RWPE1 (cell line): Measurements from ENCODE around the gene RGS5.

ENCODE experiments used
- CTCF ChIA-PET: fragments of 350-600 bp; sonication (Branson Sonifier 250); formaldehyde crosslinking; extraction: SDS; loops from one replicate; lab custom pipeline; 2021; lab: Yijun Ruan, JAX
- POLR2A ChIA-PET: fragments of 400-600 bp; formaldehyde crosslinking; extraction: SDS; loops from one replicate; lab custom pipeline; 2020; ENCODE audit warnings: antibody characterized with exemption; ENCODE audit not compliant: low non-redundant PET; lab: Yijun Ruan, JAX
- DNase-seq: peaks from one replicate; pipeline ENCODE4 v3.0.0; 2012; ENCODE audit warnings: low spot score
- H3K27ac ChIP-seq: fragments of 450-650 bp; 2 replicates; pipeline ENCODE4 v1.5.1; 2017
- CTCF ChIP-seq: fragments of 450-650 bp; conservative IDR thresholded peaks from 2 replicates; pipeline ENCODE4 v1.5.1; 2017; ENCODE audit warnings: low read depth, mild to moderate bottlenecking

The RGS5 gene

GRCh38 chr1:163144418-163144817 lies 58.3 kb downstream of the RGS5 start:
- DNase-seq: no peak
- ChIA-PET POLR2A (no interaction called here), CTCF (no interaction called here)

GRCh38 chr1:163142152-163142551 lies 60.6 kb downstream of the RGS5 start:
- H3K27ac ChIP-seq: no peak overlapping the region
- no peak for TF ChIP-seq CTCF
- DNase-seq: no peak
- ChIA-PET CTCF (no interaction called here), POLR2A (no interaction called here)

More at GRCh38 chr1:163144418-163144817, 58.3 kb downstream of the RGS5 start:
- TF ChIP-seq CTCF: no peak
- H3K27ac ChIP-seq: no peak overlapping the region

- no peak for DNase-seq
- no peak overlapping the region for H3K27ac ChIP-seq
- ChIA-PET POLR2A (no interaction called here), CTCF (interaction anchor here (0.7 kb wide), 1 partner anchor 596 kb away, joined by 3 read pairs; no protein-coding TSS in a partner anchor)
- TF ChIP-seq CTCF: no peak
Measured at GRCh38 chr1:163141556-163141955, 61.2 kb downstream of the RGS5 start.

- ChIA-PET POLR2A (no interaction called here), CTCF (no interaction called here)
- H3K27ac ChIP-seq: no peak overlapping the region
- no peak for TF ChIP-seq CTCF
- DNase-seq: no peak
Measured at GRCh38 chr1:163137556-163138265, 65.0 kb downstream of the RGS5 start.

GRCh38 chr1:163131981-163132380 lies 70.7 kb downstream of the RGS5 start:
- ChIA-PET POLR2A (no interaction called here), CTCF (no interaction called here)
- no peak for TF ChIP-seq CTCF
- no peak overlapping the region for H3K27ac ChIP-seq
- DNase-seq: no peak

GRCh38 chr1:163130225-163130856 lies 72.4 kb downstream of the RGS5 start:
- ChIA-PET POLR2A (no interaction called here), CTCF (no interaction called here)
- no peak for TF ChIP-seq CTCF
- DNase-seq: no peak
- no peak overlapping the region for H3K27ac ChIP-seq
